NCI-H82 treated with DMSO at 0.1 percent for 48 hours (cell line): ENCODE data around the gene ANKRD36C.
"Not testable (repeated sequence)": the region's sequence is repeated elsewhere in the genome, so short reads cannot be mapped to it uniquely, and the experiment has no call there.

ENCODE experiments used
- DNase-seq: peaks from one replicate; lab custom pipeline; 2025; ENCODE audit not compliant: unreplicated experiment; lab: John Stamatoyannopoulos, UW

Gene ANKRD36C

GRCh38 chr2:96008051-96008450 lies 16.4 kb upstream of the ANKRD36C start:
- DNase-seq = not testable (repeated sequence)

- DNase-seq = not testable (repeated sequence)
These were observed 14.6 kb upstream of the ANKRD36C start for GRCh38 chr2:96006248-96006647.

- DNase-seq = not testable (repeated sequence)
These were observed 1.1 kb upstream of the ANKRD36C start for GRCh38 chr2:95992520-95993272.

- DNase-seq = not testable (repeated sequence)
These were observed 478 bp upstream of the ANKRD36C start for GRCh38 chr2:95992102-95992501.

- not testable (repeated sequence) for DNase-seq
These were observed 740 bp downstream of the ANKRD36C start for GRCh38 chr2:95990884-95991283.

GRCh38 chr2:95951662-95952061 lies 40.0 kb downstream of the ANKRD36C start:
- not testable (repeated sequence) for DNase-seq

GRCh38 chr2:95948039-95948438 lies 43.6 kb downstream of the ANKRD36C start:
- not testable (repeated sequence) for DNase-seq

GRCh38 chr2:95939947-95940346 lies 51.7 kb downstream of the ANKRD36C start:
- DNase-seq = not testable (repeated sequence)

- DNase-seq = not testable (repeated sequence)
These were observed 60.9 kb downstream of the ANKRD36C start for GRCh38 chr2:95930740-95931139.

GRCh38 chr2:95917007-95917406 lies 74.6 kb downstream of the ANKRD36C start:
- DNase-seq = not testable (repeated sequence)

- DNase-seq = not testable (repeated sequence)
These were observed 76.5 kb downstream of the ANKRD36C start for GRCh38 chr2:95915131-95915530.

GRCh38 chr2:95911431-95911830 lies 80.2 kb downstream of the ANKRD36C start:
- not testable (repeated sequence) for DNase-seq

GRCh38 chr2:95894443-95894842 lies 97.2 kb downstream of the ANKRD36C start:
- DNase-seq = not testable (repeated sequence)

GRCh38 chr2:95867929-95868328 lies 123.7 kb downstream of the ANKRD36C start:
- not testable (repeated sequence) for DNase-seq

- DNase-seq = not testable (repeated sequence)
These were observed 124.5 kb downstream of the ANKRD36C start for GRCh38 chr2:95867047-95867677.

- DNase-seq = not testable (repeated sequence)
These were observed 129.5 kb downstream of the ANKRD36C start for GRCh38 chr2:95862121-95862520.

GRCh38 chr2:95836151-95836550 lies 155.5 kb downstream of the ANKRD36C start:
- no peak for DNase-seq

GRCh38 chr2:95834077-95835013 lies 157.3 kb downstream of the ANKRD36C start:
- not testable (repeated sequence) for DNase-seq

- not testable (repeated sequence) for DNase-seq
These were observed 167.4 kb downstream of the ANKRD36C start for GRCh38 chr2:95824218-95824617.

GRCh38 chr2:95817521-95817920 lies 174.1 kb downstream of the ANKRD36C start:
- not testable (repeated sequence) for DNase-seq

GRCh38 chr2:95813311-95813710 lies 178.3 kb downstream of the ANKRD36C start:
- not testable (repeated sequence) for DNase-seq
